RWPE1 (cell line): ENCODE data around the gene PKP2.

ENCODE experiments used
- CTCF ChIA-PET: fragments of 350-600 bp; sonication (Branson Sonifier 250); formaldehyde crosslinking; extraction: SDS; loops from one replicate; lab custom pipeline; 2021; lab: Yijun Ruan, JAX
- POLR2A ChIA-PET: fragments of 400-600 bp; formaldehyde crosslinking; extraction: SDS; loops from one replicate; lab custom pipeline; 2020; ENCODE audit warnings: antibody characterized with exemption; ENCODE audit not compliant: low non-redundant PET; lab: Yijun Ruan, JAX
- DNase-seq: peaks from one replicate; pipeline ENCODE4 v3.0.0; 2012; ENCODE audit warnings: low spot score
- H3K27ac ChIP-seq: fragments of 450-650 bp; 2 replicates; pipeline ENCODE4 v1.5.1; 2017
- CTCF ChIP-seq: fragments of 450-650 bp; conservative IDR thresholded peaks from 2 replicates; pipeline ENCODE4 v1.5.1; 2017; ENCODE audit warnings: low read depth, mild to moderate bottlenecking

PKP2 gene

DNA sequence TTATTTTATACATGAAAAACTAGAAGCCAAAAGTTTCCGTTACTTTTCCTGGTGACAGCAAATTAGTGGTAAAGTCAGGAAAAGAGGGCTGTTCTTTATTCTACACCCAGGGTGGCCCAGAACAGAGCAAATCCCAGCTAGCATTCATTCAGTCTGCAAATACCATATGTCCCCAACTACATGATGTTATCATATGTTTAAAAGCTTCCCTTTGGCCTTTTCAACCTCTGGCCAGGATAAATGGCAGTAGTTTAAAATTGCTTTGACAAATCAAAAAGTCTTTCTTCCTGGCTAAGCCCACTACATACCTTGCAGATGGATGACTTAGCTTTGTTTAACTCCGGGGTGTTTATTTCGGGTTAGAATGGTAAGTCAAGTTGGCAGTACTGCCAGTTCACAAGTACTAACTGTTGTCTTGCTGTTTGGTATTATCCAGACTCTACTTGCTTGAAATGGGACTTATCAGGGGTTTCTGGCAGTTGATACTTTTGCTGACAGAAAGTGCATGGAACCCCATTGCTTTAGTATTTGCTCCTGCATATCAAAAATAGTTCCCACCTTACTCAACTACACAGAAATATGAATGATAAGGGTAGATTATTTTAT, 69.7 kb downstream of the PKP2 start:
- H3K27ac ChIP-seq = no peak overlapping the region
- CTCF ChIA-PET = interaction anchor here (0.5 kb wide), 1 partner anchor 31 kb away, joined by 3 read pairs; no protein-coding TSS in a partner anchor
- POLR2A ChIA-PET = no interaction called here
- DNase-seq = no peak
- TF ChIP-seq CTCF = no peak

DNA sequence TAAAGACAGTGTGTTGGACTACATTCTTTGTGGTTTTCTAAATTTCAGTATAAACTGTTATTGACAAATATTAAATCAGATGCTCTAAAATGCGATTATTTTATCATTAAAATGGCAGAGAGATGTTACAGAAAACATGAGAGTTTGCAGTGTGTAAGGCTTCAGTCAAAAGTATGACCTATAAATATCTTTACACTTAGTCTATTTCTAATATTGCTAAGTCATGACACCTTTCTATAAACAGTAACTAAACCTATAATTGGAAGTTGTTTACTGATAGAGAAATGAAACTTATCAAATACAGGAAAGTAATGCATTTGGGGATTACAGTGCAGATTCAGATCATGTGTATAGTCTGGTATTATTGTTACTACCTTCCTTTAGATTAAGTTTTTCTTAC, 72.0 kb downstream of the PKP2 start:
- DNase-seq = no peak
- CTCF ChIA-PET = no interaction called here
- POLR2A ChIA-PET = no interaction called here
- no peak overlapping the region for H3K27ac ChIP-seq
- no peak for TF ChIP-seq CTCF

GRCh38 chr12:32822344-32822743, 74.2 kb downstream of the PKP2 start:
- ChIA-PET CTCF (no interaction called here), POLR2A (no interaction called here)
- H3K27ac ChIP-seq = no peak overlapping the region
- TF ChIP-seq CTCF = no peak
- DNase-seq = no peak

GRCh38 chr12:32821710-32822109, 74.9 kb downstream of the PKP2 start:
- ChIA-PET CTCF (no interaction called here), POLR2A (no interaction called here)
- no peak overlapping the region for H3K27ac ChIP-seq
- DNase-seq = no peak
- no peak for TF ChIP-seq CTCF

DNA sequence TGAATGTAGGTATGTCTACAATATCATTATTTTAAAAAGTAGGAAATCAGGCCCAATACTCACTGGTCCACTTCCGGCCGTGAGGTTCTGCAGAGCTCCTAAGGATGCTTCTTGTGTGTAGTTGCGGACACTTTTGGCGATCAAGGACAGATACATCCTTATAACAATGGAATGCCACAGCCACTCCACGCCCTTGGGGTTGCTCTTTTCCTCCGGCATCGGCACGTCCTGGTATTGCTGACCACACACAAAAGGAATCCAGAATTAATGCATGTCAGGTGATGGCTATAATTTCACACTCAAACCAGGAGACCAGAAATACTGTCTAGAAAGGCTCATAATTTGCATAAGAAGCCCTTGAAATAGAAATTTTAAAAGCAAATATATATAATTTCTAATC, 75.3 kb downstream of the PKP2 start:
- no peak for TF ChIP-seq CTCF
- ChIA-PET CTCF (interaction anchor here (0.6 kb wide), 1 partner anchor 155 kb away, joined by 3 read pairs; no protein-coding TSS in a partner anchor), POLR2A (no interaction called here)

GRCh38 chr12:32820376-32820931, 76.1 kb downstream of the PKP2 start:
- ChIA-PET POLR2A (no interaction called here), CTCF (no interaction called here)
- DNase-seq = no peak
- no peak for TF ChIP-seq CTCF
- no peak overlapping the region for H3K27ac ChIP-seq

More for the DNA sequence above, 75.3 kb downstream of the PKP2 start:
- no peak for DNase-seq
- no peak overlapping the region for H3K27ac ChIP-seq
